Lower lobe of right lung (tissue), 2 donors: Measurements from ENCODE around the gene TMEM229B. TPM values are rescaled to one million over a fixed set of nuclear protein-coding genes. Genes with fewer than 3 reads are reported as not detected.

Source experiments
- ATAC-seq, 2 donors: fragments of 200-7000 bp; cut with Tn5 transposase; one replicate each; pipeline ENCODE4 v1.9.1; 2020 to 2022; ENCODE audit warnings: mild to moderate bottlenecking in 2 of 2, moderate library complexity in 2 of 2
- DNase-seq: peaks from one replicate; pipeline ENCODE4 v3.0.0-alpha.2; 2020
- H3K27ac ChIP-seq: fragments of 200-600 bp; one replicate; pipeline ENCODE4 v1.8.0; 2022
- H3K27me3 ChIP-seq: fragments of 200-600 bp; one replicate; pipeline ENCODE4 v1.8.0; 2022; ENCODE audit warnings: low read depth
- H3K36me3 ChIP-seq: fragments of 200-600 bp; one replicate; pipeline ENCODE4 v1.8.0; 2022; ENCODE audit warnings: mild to moderate bottlenecking
- H3K4me1 ChIP-seq: fragments of 200-600 bp; one replicate; pipeline ENCODE4 v1.8.0; 2022
- H3K4me3 ChIP-seq: fragments of 200-600 bp; one replicate; pipeline ENCODE4 v1.8.0; 2022; ENCODE audit warnings: mild to moderate bottlenecking
- H3K9me3 ChIP-seq: fragments of 200-600 bp; one replicate; pipeline ENCODE4 v1.8.0; 2022
- intact Hi-C: fragments of 100-400 bp; cut with DNase I; formaldehyde crosslinking; loops from one replicate; pipeline ENCODE4 v1.11.0; 2022
- total RNA-seq: library from RNA; stranded (reverse); fragmentation: NEBNext Ultra II Directional; extraction: Animal tissue kit (Norgen Biotek cat#: 25700); gene quantifications from one replicate; pipeline ENCODE4 v1.2.1, GENCODE V29; 2021
- TF ChIP-seq, protein P1 (sequence below): fragments of 200-600 bp; IDR thresholded peaks from one replicate; pipeline ENCODE4 v1.8.0; 2022; ENCODE audit warnings: antibody characterized with exemption, mild to moderate bottlenecking
- donor health status: DM: no; HTN: yes; CAD: no; lungs with severe emphysema.

TMEM229B gene
- total RNA-seq, 1 donor from 2014 or later: 6.4 TPM

DNA sequence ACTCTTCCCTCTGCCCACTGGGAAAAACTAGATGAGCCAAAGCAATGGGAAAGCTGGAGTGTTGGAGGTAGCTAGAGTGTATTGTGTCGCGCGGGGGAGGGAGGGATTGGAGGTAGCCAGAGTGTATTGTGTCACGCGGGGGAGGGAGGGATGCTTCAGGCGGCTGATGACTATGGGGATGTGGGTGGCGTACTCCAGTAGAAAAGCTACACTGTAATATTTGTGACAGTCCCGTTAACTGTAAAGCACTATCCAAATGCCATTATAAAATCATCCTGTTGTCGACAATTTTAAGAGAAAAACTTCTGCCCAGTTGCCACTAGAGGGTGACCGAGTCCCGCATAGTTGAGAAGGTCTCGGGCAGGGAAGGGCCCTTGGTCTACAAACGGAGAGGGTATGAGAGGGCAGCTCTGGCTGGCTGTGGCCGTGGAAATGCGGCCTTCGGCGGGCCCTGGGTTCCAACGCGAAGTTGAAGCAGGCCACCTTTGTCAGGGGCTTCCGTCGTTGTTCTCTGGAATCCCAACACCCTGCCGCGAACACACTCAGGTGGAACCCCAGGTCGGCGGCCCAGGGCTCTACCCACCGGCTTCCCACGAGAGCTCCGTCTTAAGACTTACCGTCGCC, 61.4 kb downstream of the TMEM229B start:
- H3K4me1 ChIP-seq: no peaks in the 10 kb centered on the region
- peaks cover 15% of the 10 kb centered on the region for H3K27me3 ChIP-seq
- H3K4me3 ChIP-seq: no peak overlapping the region
- TF ChIP-seq, protein P1, sequence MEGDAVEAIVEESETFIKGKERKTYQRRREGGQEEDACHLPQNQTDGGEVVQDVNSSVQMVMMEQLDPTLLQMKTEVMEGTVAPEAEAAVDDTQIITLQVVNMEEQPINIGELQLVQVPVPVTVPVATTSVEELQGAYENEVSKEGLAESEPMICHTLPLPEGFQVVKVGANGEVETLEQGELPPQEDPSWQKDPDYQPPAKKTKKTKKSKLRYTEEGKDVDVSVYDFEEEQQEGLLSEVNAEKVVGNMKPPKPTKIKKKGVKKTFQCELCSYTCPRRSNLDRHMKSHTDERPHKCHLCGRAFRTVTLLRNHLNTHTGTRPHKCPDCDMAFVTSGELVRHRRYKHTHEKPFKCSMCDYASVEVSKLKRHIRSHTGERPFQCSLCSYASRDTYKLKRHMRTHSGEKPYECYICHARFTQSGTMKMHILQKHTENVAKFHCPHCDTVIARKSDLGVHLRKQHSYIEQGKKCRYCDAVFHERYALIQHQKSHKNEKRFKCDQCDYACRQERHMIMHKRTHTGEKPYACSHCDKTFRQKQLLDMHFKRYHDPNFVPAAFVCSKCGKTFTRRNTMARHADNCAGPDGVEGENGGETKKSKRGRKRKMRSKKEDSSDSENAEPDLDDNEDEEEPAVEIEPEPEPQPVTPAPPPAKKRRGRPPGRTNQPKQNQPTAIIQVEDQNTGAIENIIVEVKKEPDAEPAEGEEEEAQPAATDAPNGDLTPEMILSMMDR: peak; percentile 78
- no peak overlapping the region for H3K27ac ChIP-seq
- no peaks in the 10 kb centered on the region for H3K9me3 ChIP-seq
- intact Hi-C loops: no loop called here
- ATAC-seq: peak; percentile 87 to 91
- peak; percentile 73 for DNase-seq
- H3K36me3 ChIP-seq: no peaks in the 10 kb centered on the region

GRCh38 chr14:67426161-67426560, 62.4 kb downstream of the TMEM229B start:
- TF ChIP-seq, protein P1: no peak
- Histone ChIP-seq H3K27ac (no peak overlapping the region), H3K4me1 (no peaks in the 10 kb centered on the region), H3K9me3 (no peaks in the 10 kb centered on the region), H3K36me3 (no peaks in the 10 kb centered on the region), H3K27me3 (peaks cover 15% of the 10 kb centered on the region), H3K4me3 (no peak overlapping the region)
- intact Hi-C loops: no loop called here
- DNase-seq (no peak), ATAC-seq (no peak)

DNA sequence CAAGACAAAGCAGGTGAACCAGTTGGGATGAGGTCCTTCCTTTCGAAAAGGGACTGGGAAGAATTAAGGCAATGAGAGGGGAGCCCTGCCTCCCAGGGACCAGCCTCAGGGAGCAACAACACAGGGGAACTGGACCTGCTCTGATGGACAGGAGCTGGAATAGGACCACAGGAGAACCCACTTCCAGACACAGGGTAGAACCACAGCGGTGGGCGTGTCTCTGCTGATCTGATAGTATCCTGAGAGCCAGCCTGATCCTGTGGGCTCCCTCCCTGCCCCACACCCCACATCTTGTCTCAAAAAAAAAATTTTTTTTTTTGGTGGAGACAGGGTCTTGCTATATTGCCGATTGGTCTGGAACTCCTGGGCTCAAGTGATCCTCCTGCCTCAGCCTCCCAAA, 62.9 kb downstream of the TMEM229B start:
- H3K4me3 ChIP-seq: no peak overlapping the region
- intact Hi-C loops: no loop called here
- ATAC-seq (no peak), DNase-seq (no peak)
- no peaks in the 10 kb centered on the region for H3K9me3 ChIP-seq
- H3K4me1 ChIP-seq: no peaks in the 10 kb centered on the region
- no peaks in the 10 kb centered on the region for H3K36me3 ChIP-seq
- H3K27ac ChIP-seq: no peak overlapping the region
- TF ChIP-seq, protein P1: no peak
- H3K27me3 ChIP-seq: peaks cover 15% of the 10 kb centered on the region

DNA sequence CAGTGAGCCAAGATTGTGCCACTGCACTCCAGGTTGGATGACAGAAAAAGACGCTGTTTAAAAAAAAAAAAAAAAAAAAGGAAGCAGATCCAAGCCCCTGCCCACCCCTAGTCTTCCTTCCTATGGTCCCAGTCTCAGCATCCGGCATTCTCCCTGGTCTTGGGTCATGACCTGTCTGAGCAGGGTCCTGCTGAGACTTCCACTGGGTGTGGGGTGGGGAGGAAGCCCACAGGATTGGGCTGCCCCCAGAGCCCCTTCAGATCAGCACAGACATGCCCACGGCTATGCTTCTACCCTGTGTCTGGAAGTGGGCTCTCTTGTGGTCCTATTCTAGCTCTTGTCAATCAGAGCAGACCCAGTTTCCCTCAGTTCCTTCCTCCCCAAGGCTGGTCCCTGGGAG, 64.0 kb downstream of the TMEM229B start:
- Histone ChIP-seq H3K36me3 (no peaks in the 10 kb centered on the region), H3K27me3 (peaks cover 15% of the 10 kb centered on the region), H3K4me1 (no peaks in the 10 kb centered on the region), H3K27ac (no peak overlapping the region), H3K4me3 (no peak overlapping the region), H3K9me3 (no peaks in the 10 kb centered on the region)
- ATAC-seq (no peak), DNase-seq (no peak)
- TF ChIP-seq, protein P1: no peak
- intact Hi-C loops: no loop called here

DNA sequence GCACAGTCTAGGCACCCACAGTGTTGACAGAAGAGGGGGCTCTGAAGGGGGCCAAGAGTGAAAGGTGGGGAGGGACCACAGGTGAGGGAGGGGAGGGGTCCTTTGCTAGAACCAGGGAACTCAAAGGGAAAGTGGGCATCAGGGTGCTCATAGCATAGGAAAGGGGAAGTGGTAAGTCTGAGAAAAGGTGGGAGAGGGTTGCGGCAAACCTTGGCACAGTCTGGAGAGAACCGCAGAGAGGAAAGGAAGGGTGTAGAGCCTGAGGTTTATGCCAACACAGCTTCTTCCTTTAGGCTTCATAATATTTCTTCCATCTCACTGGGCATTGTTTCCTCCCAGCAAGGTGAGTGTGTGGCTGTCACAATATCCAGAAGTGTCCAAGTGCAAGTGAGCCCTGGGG, 65.1 kb downstream of the TMEM229B start:
- peaks cover 15% of the 10 kb centered on the region for H3K27me3 ChIP-seq
- no peak overlapping the region for H3K4me3 ChIP-seq
- intact Hi-C loops: no loop called here
- ATAC-seq: no peak
- H3K36me3 ChIP-seq: no peaks in the 10 kb centered on the region
- no peaks in the 10 kb centered on the region for H3K9me3 ChIP-seq
- no peaks in the 10 kb centered on the region for H3K4me1 ChIP-seq
- H3K27ac ChIP-seq: no peak overlapping the region
- TF ChIP-seq, protein P1: no peak
- DNase-seq: no peak
